Ascending aorta (tissue), 2 donors: Measurements from ENCODE around the gene JPH3. TPM values are rescaled to one million over a fixed set of nuclear protein-coding genes. Genes with fewer than 3 reads are reported as not detected.
"Not testable (repeated sequence)": the region's sequence is repeated elsewhere in the genome, so short reads cannot be mapped to it uniquely, and the experiment has no call there.

Source experiments
- DNase-seq, 2 donors: peaks; one replicate each; pipeline ENCODE4 v3.0.0-alpha.2; 2019; ENCODE audit warnings: low spot score in 2 of 2
- H3K27ac ChIP-seq, 2 donors: fragments of 200-600 bp; sonication (generic); one replicate each; pipeline ENCODE4 v1.5.1; 2016 to 2017; ENCODE audit warnings: mild to moderate bottlenecking in 1 of 2
- H3K27me3 ChIP-seq: fragments of 200-600 bp; sonication (generic); one replicate; pipeline ENCODE4 v1.5.1; 2017
- H3K36me3 ChIP-seq, 2 donors: fragments of 200-600 bp; sonication (generic); one replicate each; pipeline ENCODE4 v1.5.1; 2016
- H3K4me1 ChIP-seq, 2 donors: fragments of 200-600 bp; sonication (generic); one replicate each; pipeline ENCODE4 v1.5.1; 2016 to 2017; ENCODE audit warnings: mild to moderate bottlenecking in 1 of 2
- H3K4me3 ChIP-seq, 2 donors: fragments of 200-600 bp; sonication (generic); one replicate each; pipeline ENCODE4 v1.5.1; 2016 to 2017; ENCODE audit warnings: mild to moderate bottlenecking in 1 of 2
- H3K9me3 ChIP-seq, 2 donors: fragments of 200-600 bp; sonication (generic); one replicate each; pipeline ENCODE4 v1.5.1; 2016
- intact Hi-C: fragments of 100-400 bp; cut with DNase I; formaldehyde crosslinking; loops from one replicate; pipeline ENCODE4 v1.15.1; 2023
- total RNA-seq: library from RNA; depleted of rRNA; stranded (reverse); fragments of >200 nt; gene quantifications from one replicate; pipeline ENCODE4 v1.1.0, GENCODE V29; 2016
- TF ChIP-seq, protein P1 (sequence below), 3 experiments: fragments of 200-600 bp in 2 of 3; fragments of 450-650 bp in 1 of 3; sonication (generic) in 2 of 3; IDR thresholded peaks; one replicate each; pipeline ENCODE4 v1.5.1; 2016 to 2019; ENCODE audit warnings: antibody characterized with exemption in 3 of 3, mild to moderate bottlenecking in 1 of 3, moderate library complexity in 1 of 3

Gene JPH3
- total RNA-seq, 1 donor from 2014 or later = not detected

DNA sequence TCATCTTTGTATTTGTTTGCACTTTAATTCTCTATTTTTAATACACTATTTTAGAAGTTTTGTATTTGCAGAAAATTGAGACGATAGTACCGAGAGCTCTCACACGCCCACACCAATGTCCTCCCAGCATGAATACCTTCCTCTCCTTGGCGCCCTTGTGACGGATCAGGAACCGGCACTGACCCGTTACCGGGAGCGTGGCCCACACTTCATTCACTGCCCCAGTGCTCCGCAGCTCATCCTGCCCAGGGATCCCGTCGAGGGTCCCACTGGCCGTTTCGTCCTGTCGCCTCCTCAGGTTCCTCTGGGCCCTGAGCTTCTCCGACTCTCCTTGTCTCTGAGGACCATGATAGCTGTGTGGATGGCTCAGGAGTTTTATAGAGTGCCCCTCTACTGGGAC lies 112.9 kb downstream of the JPH3 start:
- peaks cover 18 to 45% of the 10 kb centered on the region in 2 donors for H3K36me3 ChIP-seq
- intact Hi-C loops = no loop called here
- TF ChIP-seq, protein P1, sequence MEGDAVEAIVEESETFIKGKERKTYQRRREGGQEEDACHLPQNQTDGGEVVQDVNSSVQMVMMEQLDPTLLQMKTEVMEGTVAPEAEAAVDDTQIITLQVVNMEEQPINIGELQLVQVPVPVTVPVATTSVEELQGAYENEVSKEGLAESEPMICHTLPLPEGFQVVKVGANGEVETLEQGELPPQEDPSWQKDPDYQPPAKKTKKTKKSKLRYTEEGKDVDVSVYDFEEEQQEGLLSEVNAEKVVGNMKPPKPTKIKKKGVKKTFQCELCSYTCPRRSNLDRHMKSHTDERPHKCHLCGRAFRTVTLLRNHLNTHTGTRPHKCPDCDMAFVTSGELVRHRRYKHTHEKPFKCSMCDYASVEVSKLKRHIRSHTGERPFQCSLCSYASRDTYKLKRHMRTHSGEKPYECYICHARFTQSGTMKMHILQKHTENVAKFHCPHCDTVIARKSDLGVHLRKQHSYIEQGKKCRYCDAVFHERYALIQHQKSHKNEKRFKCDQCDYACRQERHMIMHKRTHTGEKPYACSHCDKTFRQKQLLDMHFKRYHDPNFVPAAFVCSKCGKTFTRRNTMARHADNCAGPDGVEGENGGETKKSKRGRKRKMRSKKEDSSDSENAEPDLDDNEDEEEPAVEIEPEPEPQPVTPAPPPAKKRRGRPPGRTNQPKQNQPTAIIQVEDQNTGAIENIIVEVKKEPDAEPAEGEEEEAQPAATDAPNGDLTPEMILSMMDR (IDR thresholded peaks at IDR 0.05) = no peak

GRCh38 chr16:87715658-87716057 lies 113.3 kb downstream of the JPH3 start:
- H3K36me3 ChIP-seq = peaks cover 18 to 42% of the 10 kb centered on the region in 2 donors
- no peaks in the 10 kb centered on the region for H3K9me3 ChIP-seq
- H3K27me3 ChIP-seq = no peaks in the 10 kb centered on the region
- H3K4me1 ChIP-seq = no peaks in the 10 kb centered on the region
- no peak for DNase-seq
- intact Hi-C loops = no loop called here
- H3K4me3 ChIP-seq = no peak overlapping the region
- no peak overlapping the region for H3K27ac ChIP-seq
- TF ChIP-seq, protein P1 (IDR thresholded peaks at IDR 0.05) = no peak

More for the DNA sequence above, 112.9 kb downstream of the JPH3 start:
- no peak for DNase-seq
- Histone ChIP-seq H3K27ac (no peak overlapping the region), H3K9me3 (no peaks in the 10 kb centered on the region), H3K4me1 (no peaks in the 10 kb centered on the region), H3K27me3 (no peaks in the 10 kb centered on the region), H3K4me3 (no peak overlapping the region)

GRCh38 chr16:87718831-87719230 lies 116.5 kb downstream of the JPH3 start:
- DNase-seq, H3K4me1 ChIP-seq, H3K9me3 ChIP-seq, H3K27me3 ChIP-seq, intact Hi-C loops, H3K27ac ChIP-seq, H3K4me3 ChIP-seq: not testable (repeated sequence)
- peaks cover 22 to 27% of the 10 kb centered on the region in 2 donors for H3K36me3 ChIP-seq

DNA sequence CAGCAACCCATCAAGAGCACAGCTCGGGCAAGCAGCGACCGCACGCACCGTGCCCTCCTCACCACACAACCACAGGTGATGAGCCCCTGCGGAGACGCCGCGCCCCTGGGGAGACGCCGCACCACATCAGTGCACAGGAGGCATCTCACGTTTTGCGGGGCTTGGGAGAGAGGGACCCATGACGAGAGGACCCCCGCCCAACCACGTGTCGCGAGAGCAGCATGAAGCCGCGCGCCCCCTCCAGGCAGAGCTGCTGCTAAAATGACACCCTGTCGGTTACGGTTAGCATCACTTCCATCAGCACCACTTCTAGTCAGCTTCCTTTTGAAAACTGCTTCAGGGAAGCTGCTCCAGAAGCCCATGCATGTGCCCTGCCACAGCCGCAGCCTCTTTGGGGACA lies 118.1 kb downstream of the JPH3 start:
- TF ChIP-seq, protein P1 (IDR thresholded peaks at IDR 0.05) = no peak

GRCh38 chr16:87721622-87722585 lies 119.6 kb downstream of the JPH3 start:
- Histone ChIP-seq H3K4me3 (no peak overlapping the region), H3K4me1 (no peaks in the 10 kb centered on the region), H3K27ac (no peak overlapping the region), H3K27me3 (no peaks in the 10 kb centered on the region), H3K36me3 (peaks cover 15 to 18% of the 10 kb centered on the region in 2 donors), H3K9me3 (no peaks in the 10 kb centered on the region)
- TF ChIP-seq, protein P1 (IDR thresholded peaks at IDR 0.05) = no peak
- no peak for DNase-seq
- intact Hi-C loops = no loop called here

More for the DNA sequence above, 118.1 kb downstream of the JPH3 start:
- Histone ChIP-seq H3K9me3 (no peaks in the 10 kb centered on the region), H3K27ac (no peak overlapping the region), H3K36me3 (peaks cover 19 to 24% of the 10 kb centered on the region in 2 donors), H3K4me1 (no peaks in the 10 kb centered on the region), H3K27me3 (no peaks in the 10 kb centered on the region), H3K4me3 (no peak overlapping the region)
- intact Hi-C loops = no loop called here
- DNase-seq = no peak

GRCh38 chr16:87722590-87723225 lies 120.4 kb downstream of the JPH3 start:
- Histone ChIP-seq H3K4me1 (no peaks in the 10 kb centered on the region), H3K4me3 (no peak overlapping the region), H3K36me3 (peaks cover 15 to 20% of the 10 kb centered on the region in 2 donors), H3K27ac (no peak overlapping the region), H3K9me3 (no peaks in the 10 kb centered on the region), H3K27me3 (no peaks in the 10 kb centered on the region)
- TF ChIP-seq, protein P1 (IDR thresholded peaks at IDR 0.05) = no peak
- intact Hi-C loops = no loop called here
- no peak for DNase-seq
